Heart left ventricle (tissue), 13 donors: ENCODE measurements around the gene DVL1.

Source experiments
- POLR2A ChIP-seq, 2 donors: fragments of 450-650 bp; IDR thresholded peaks; one replicate each; pipeline ENCODE4 v1.6.1; 2017; ENCODE audit warnings: antibody characterized with exemption in 2 of 2, mild to moderate bottlenecking in 2 of 2, moderate library complexity in 2 of 2
- TF ChIP-seq, protein P1 (sequence below), 12 donors: fragments of 200-600 bp; sonication (generic) in 4 of 12; IDR thresholded peaks; one replicate each; pipeline versions ENCODE4 v1.5.0 to v1.8.0; 2018 to 2022; ENCODE audit warnings: antibody characterized with exemption in 12 of 12, mild to moderate bottlenecking in 5 of 12
- donor health status: ischemic (EF 13 %, LVEDD 7.1; RV severe dilation, severe dysfunction).
- donor health status: DM: no; HTN: yes; CAD: no.
- donor health status: DM: no; HTN: no; CAD: no.
- donor health status: ischemic (EF 25% LVEDD 6.9; RV normal size, moderate dysfunction).
- donor health status: ischemic (EF 25% LVEDD 5.7; RV mildly dilated, moderate dysfunction).
- donor health status: ischemic (EF 35%, LVEDD 5.7; RV mildly dilated, moderate dysfunction).
- donor health status: nonischemic (EF 11% LVEDD 7.7; RV severe dilation, severe dysfunction).
- donor health status: DM: yes; HTN: yes; CAD: no.
- donor health status: PGD.
- donor health status: ischemic (EF 29% LVEDD 5.4; RV normal size, mild dysfunction).
- donor health status: nonischemic (EF 23%, LVEDD 6.1; RV moderate dilation, normal function).

DNA sequence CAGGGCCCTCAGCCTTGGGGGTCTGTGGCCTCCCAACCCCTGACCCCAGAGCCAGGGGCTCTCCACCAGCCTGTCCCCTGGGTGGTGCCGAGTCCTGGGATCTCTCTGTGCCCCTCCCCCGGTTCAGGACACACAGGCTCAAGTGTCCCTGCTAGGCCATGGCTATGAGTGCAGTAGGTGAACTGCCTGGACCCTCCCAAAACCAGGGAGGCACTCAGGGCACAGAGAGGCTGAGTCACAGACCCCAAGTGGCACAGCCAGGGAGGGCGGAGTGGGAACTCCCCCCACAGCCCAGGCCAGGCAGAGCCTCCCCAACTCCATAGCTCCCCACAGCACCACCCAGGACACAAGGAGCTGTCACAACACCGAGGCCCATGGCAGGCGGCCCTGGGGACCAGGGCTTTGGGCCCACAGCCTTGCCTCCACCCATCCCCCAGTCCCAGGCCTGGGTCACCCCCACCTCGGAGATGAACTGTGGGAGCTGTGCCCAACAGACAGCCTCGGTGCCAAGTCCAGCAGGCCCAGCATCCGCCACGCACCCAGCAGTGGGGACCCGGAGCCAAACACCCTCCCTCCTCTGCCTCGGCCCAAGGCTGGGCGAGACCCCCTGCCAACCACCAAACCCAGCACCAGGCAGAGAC is 3.2 kb downstream of the DVL1 start:
- TF ChIP-seq, protein P1, sequence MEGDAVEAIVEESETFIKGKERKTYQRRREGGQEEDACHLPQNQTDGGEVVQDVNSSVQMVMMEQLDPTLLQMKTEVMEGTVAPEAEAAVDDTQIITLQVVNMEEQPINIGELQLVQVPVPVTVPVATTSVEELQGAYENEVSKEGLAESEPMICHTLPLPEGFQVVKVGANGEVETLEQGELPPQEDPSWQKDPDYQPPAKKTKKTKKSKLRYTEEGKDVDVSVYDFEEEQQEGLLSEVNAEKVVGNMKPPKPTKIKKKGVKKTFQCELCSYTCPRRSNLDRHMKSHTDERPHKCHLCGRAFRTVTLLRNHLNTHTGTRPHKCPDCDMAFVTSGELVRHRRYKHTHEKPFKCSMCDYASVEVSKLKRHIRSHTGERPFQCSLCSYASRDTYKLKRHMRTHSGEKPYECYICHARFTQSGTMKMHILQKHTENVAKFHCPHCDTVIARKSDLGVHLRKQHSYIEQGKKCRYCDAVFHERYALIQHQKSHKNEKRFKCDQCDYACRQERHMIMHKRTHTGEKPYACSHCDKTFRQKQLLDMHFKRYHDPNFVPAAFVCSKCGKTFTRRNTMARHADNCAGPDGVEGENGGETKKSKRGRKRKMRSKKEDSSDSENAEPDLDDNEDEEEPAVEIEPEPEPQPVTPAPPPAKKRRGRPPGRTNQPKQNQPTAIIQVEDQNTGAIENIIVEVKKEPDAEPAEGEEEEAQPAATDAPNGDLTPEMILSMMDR (IDR thresholded peaks at IDR 0.05): no peak
- TF ChIP-seq POLR2A (IDR thresholded peaks at IDR 0.05): no peak
